Right renal cortex interstitium (tissue), 3 donors: Measurements from ENCODE around the gene PEX16. TPM values are rescaled to one million over a fixed set of nuclear protein-coding genes. Genes with fewer than 3 reads are reported as not detected.

Source experiments
- DNase-seq, 3 donors: peaks; one replicate each; pipeline ENCODE4 v3.0.0-alpha.2; 2013; ENCODE audit warnings: low read depth in 3 of 3, low spot score in 2 of 3
- polyA plus RNA-seq, 3 donors: library from polyadenylated mRNA; unstranded; fragments of 120-200 nt; gene quantifications; one replicate each; pipeline ENCODE4 v1.2.1, GENCODE V29; 2013; ENCODE audit not compliant: insufficient read length in 3 of 3

PEX16 gene
- polyA plus RNA-seq, 3 donors = 13.5 to 20.9 (median 16.1) TPM

DNA sequence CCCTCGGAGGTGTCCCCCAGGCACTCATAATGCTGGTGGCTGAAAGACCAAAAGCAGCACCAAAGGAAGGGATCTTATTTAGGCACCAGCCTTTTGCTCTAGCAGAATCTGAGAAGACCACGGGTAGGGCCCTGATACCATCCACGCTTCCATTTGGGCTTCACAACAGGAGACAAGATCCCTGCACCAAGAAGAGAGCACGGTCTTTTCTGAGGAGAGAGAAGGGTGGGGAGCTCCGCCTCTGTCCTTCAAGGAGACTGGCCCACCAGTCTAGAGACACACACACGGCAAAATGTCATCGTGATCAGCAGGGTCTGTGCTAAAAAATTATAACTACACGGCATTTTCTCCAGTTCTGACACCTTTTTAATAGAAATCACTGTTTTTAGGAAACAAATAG lies 14.5 kb upstream of the PEX16 start:
- no peak for DNase-seq

DNA sequence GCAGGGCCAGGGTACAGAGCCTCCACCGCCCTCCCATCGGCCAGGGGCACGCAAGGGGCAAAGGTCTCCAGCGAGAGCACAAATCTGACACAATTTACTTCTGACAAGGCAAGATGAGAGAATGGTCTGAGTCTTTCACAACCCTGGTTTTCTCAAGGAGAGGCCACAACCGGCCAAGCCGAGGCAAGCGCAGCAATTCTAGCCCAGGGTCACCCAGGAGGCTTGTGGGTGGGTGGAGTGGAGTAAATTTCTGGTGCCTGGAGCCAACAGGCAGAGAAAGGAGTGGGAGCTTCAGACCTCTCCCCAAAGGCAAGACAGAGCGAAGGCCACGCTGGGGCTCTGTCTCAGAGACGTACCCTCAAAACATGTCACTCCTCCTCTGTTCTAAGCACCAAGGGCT lies 14.1 kb upstream of the PEX16 start:
- DNase-seq = no peak

DNA sequence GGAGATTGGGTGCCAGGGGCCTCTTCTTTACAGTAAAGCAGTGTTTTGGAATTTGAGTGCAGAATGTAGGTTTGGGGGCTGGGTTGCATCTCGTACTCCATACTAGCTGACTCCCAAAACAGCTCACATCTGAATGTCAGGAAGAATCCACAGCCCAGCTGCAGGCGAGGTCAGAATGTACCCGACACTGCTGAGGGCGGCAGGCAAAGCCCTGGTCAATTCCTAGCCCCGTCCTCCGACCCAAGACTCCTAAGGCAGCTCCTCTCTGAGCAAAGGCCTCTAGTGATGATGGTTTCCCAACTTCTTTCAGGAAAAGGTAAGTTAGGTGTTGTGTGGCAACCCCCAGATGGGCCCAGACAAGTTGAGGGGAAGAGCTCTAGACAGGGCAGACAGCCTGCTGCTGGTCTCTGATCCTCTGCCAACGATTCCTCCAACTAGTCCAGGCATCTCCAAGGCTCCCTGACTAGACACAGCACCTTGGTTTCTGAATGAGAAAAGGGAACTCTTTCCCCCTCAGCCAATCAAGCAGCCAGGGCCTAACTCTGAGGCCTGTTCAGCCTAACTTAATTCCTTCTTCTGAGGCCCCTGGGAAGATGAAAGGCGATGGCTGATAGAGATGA lies 13.4 kb upstream of the PEX16 start:
- no peak for DNase-seq

DNA sequence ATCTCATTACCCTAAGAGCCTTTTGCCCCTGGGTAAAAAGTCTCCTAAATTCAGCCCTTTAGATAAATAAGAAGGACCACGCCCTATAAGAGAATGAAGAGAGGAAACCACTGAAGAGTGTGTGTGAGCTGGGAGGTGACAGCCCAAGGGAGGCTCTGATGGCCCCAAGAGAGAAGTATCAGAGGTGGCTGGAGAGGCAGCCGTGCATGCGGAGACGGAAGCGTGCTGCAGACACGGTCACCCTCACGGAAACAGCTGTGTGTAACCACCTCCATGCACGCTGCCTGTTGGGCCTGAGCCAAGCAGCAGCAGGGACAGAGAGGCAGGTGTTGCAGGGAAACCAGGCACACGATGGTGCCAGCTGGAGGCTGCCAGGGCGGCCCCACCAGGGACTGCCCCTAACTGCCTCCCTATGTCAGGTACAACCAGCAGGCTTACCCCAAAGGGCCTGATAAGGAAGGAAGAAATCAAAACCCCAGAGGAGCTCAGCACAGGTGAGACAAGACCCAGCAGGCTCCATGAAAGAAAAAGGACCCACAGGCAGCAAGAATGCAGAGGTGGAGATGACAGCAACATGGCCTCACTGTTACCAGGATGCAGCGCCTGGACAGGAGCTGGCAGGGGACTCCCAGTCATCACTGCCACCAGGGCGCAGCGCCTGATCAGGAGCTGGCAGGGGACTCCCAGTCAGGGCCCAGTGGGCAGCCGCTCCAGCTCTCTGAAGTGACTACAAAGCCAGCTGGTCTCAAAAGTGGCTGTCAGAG lies 12.5 kb upstream of the PEX16 start:
- no peak for DNase-seq

DNA sequence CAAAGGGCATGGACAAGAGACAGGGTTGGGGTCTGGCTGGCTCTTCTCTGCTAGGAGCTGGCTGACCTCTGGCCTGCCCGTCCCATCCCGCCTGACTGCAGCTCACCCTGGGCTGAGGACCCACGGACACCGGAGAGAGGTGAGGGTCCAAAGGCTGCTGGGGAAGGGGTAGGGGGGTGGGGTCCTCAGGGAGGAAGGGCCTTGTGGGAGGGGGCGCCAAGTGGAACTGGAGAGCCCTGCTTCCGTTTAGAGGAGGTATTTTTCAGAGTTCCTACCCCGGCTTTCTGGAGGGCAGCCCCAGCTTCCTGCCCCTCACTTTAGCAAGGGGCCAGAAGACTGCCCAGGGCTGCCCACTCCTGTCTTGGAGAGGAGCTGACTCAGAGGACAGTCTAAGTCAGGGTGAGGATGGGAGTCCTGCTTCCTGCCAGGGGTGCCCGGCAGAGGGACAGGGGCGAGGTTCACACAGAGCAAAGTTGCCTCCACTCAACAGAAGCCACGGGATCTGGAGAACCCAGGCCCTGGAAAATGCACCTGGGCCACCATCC lies 11.9 kb upstream of the PEX16 start:
- no peak for DNase-seq

DNA sequence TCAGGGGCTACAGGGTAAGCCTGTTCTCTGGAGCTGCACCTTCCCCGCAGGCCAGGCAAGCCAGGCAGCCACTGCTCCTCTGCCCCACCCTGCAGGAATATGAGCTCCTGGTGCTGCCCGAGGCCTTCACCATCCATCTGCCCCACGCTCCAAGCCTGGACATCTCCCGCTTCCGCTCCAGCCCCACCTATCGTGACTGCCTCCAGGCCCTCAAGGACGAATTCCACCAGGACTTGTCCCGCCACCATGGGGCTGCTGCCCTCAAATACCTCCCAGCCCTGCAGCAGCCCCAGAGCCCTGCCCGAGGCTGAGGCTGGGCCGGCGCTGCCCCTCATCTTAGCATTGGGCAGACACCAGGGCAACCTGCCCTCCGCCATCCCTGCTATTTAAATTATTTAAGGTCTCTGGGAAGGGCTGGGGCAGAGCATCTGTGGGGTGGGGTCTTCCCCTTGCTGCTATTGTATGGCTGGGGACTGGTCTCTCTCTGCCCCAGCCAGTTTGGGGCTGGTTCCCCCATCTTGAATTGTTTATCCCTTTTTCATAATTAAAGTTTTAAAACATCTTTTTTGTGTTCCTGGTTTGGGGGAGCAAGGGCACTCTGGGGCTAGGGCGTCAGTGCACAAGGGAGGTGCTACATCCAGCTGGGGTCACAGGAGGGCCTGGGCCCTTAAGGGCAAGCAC lies 11.0 kb upstream of the PEX16 start:
- no peak for DNase-seq

DNA sequence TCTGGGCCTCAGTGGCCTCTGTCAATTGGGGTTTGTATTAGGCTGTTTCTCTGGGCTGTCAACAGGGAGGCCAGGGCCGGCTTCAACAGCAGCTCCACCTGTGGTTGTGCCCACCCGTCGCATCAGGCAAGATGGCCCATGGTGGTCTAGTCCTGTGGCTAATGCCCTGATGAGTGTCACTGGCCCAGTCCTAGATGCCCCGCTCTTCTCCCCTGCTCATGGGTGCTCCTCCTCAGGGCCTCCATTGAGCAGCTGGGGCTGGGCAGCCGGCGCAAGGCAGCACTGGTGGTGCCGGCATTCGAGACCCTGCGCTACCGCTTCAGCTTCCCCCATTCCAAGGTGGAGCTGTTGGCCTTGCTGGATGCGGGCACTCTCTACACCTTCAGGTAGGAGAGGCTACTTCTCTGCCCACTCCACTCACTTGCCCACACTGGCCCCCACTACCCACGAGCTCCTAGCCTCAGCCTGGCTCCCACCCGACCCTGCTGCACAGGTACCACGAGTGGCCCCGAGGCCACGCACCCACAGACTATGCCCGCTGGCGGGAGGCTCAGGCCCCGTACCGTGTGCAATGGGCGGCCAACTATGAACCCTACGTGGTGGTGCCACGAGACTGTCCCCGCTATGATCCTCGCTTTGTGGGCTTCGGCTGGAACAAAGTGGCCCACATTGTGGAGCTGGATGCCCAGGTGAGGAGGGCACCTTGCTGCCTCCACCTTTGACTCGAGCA lies 10.2 kb upstream of the PEX16 start:
- DNase-seq = no peak

DNA sequence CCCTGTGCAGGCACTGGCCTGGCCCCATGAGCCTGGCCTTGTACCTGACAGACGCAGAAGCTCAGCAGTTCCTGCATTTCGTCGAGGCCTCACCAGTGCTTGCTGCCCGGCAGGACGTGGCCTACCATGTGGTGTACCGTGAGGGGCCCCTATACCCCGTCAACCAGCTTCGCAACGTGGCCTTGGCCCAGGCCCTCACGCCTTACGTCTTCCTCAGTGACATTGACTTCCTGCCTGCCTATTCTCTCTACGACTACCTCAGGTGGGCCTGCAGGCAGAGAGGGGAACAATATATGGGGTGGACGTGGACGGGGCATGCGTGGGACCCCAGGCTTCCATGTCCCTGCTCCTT lies 9.6 kb upstream of the PEX16 start:
- no peak for DNase-seq

DNA sequence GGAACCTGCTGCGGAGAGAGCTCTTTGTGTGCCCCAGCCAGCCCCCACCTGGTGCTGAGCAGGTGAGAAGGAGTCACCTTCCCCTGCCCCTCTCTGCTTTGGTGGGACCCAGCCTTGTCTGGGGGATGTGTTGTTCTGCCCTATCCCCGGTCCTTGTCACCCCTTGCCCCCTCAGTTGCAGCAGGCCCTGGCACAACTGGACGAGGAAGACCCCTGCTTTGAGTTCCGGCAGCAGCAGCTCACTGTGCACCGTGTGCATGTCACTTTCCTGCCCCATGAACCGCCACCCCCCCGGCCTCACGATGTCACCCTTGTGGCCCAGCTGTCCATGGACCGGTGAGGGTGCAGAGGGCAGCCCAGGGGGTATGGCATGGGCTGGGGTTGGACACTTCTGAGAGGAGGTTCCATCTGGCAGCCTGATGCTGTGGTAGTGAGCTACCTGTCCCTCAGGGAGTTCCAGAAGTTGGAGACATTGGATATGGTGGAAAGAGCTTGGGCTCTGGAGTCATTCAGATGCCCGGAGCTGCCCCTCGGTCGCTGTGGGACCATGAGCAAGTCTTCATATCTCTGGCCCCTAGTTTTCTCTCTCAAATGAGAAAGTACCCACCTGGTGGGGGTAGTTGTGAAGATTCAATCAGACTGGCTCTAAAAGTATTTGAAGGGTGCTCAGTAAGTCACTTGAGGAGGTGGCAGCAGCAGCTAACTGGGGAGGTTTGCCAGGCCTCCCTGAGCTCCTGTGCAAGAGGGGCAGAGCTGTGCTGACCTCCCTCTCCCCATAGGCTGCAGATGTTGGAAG lies 9.1 kb upstream of the PEX16 start:
- DNase-seq = no peak

DNA sequence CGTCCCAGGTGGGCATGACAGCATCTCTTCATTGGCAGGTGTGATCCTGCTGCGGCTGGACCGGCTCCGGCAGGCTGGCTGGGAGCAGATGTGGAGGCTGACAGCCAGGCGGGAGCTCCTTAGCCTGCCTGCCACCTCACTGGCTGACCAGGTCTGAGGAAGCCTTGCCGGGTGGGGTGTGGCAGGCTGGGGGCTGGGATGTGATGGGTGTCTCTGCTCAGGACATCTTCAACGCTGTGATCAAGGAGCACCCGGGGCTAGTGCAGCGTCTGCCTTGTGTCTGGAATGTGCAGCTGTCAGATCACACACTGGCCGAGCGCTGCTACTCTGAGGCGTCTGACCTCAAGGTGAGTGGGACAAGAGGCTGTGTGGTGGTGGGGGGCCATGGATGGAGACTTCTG lies 8.3 kb upstream of the PEX16 start:
- DNase-seq = no peak

DNA sequence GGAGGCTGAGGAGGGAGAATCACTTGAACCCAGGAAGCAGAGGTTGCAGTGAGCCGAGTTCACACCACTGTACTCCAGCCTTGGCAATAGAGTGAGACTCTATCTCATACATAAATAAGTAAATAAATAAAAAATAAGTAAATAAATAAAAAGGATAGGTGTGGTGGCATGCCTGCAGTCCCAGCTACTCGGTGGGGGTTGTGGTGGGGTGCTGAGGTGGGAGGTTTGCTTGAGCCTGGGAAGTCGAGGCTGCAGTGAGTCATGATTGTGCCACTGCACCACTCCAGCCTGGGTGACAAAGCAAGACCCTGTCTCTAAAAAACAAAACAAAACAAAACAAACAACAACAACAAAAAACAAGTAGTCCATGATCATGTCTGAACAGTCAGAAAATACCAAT lies 7.9 kb upstream of the PEX16 start:
- DNase-seq = no peak

DNA sequence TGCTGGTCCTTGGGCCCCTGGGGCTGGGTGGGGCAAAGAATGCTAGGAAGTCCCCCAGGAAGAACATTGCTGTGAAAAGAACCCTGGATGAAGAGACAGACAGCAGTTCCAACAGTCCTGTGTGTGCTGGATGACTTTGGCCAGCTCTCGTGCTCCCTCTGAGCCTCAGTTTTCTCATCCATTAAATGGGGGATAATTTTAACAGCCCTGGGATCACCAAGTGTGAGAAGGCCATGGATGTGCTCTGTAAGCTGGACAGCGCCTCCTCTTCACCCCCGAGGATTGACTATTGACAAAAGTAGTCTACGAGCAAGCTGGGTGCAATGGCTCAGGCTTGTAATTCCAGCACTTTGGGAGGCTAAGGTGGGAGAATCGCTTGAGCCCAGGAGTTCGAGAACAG lies 7.2 kb upstream of the PEX16 start:
- DNase-seq = no peak

DNA sequence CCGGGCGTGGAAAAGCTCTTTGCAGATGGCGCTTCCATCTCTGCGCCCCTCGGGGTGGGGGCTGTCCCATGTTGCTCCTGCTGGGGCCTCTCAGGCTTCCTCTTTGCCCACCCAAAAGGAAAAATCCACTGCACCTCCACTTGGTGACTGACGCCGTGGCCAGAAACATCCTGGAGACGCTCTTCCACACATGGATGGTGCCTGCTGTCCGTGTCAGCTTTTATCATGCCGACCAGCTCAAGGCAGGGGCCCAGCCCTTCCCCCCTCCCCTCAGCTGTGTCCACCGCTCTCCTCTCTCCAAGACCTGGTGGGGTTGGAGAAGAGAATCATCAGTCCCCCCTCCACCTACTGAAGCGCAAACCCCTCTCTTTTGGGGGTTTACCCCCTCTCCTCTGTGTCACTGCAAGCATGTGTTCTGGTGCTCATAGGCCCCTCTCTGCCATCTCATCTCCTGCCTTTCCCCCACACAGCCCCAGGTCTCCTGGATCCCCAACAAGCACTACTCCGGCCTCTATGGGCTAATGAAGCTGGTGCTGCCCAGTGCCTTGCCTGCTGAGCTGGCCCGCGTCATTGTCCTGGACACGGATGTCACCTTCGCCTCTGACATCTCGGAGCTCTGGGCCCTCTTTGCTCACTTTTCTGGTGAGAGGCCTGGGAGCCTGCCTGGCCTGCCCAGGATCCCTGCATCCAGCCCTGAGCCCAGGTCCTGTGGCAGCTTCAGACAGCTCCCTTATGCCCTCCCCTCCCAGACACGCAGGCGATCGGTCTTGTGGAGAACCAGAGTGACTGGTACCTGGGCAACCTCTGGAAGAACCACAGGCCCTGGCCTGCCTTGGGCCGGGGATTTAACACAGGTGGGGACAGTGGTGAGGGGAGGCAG lies 6.6 kb upstream of the PEX16 start:
- no peak for DNase-seq

DNA sequence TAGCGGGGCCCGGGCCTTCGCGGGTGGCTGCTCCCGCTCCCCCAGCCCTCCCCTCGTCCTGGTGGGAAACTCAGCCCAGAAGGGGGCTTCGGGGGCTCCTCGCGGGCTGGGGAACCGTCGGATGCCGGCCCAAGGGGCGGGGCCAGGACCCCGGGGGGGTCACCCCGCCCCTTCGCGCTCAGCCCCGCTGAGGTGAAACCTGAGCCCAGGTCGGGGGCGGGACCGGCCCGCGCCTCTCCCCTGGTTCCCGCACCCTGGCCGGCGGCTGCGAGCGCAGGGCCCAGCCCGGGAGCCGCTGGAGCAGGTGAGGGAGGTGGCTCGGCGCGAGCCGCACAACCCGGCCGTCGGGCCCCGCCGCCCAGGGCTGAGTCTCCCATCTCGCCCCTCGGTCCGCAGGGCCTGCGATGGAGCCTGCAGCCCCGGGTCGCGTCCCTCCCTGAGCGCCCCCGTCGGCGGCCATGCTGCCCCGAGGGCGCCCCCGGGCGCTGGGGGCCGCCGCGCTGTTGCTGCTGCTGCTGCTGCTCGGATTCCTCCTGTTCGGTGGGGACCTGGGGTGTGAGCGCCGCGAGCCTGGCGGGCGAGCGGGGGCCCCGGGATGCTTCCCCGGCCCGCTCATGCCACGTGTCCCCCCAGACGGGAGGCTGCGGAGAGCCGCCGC lies 4.9 kb upstream of the PEX16 start, which contains the start of gene LARGE2:
Gene LARGE2, plus strand, starts transcription at position 232 of the 658 bp plus-strand sequence. Its CDS starts 227 bp downstream, at position 459.
- DNase-seq = no peak

DNA sequence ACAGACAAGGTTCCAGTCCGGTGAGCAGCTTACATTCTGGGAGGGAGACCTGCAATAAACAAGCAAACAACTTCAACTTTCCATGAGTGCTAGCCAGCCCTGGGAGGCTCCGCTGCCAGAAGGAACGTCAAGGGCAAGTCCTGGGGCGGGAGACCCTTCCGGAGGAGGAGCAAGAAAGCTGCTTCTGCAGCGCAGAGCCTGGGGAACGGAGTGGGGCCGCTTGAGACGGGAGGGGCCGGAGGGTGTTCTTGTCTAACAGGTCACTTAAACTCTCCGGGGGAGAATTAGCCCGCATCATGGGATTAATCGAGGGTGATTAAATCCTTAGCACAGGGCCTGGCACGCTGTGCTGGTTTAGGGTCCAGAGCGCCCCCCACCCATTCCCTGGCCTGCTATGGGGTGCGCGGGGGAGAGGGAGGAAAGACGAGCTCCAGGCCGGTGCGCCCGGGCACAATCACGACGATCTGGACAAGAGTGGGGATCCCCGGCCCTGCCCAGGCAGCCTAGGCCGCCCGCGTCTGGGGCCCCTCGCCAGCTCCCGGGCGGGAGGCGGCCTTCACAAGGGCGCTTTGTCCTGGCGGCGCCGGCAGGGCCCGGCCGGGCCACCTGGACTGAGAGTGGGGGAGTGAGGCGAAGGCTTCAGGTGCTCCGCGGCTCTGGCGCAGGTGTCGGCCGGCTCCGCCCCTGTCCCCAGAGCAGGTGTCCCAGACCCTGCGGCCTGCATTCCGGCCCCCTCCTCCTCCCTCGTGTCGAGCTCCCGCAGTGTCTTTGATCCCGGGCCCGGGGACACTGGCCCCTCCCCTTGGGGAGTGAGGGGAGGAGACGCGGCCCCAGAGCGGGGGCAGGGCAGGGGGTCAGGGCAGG lies 4.1 kb upstream of the PEX16 start:
- DNase-seq = no peak

DNA sequence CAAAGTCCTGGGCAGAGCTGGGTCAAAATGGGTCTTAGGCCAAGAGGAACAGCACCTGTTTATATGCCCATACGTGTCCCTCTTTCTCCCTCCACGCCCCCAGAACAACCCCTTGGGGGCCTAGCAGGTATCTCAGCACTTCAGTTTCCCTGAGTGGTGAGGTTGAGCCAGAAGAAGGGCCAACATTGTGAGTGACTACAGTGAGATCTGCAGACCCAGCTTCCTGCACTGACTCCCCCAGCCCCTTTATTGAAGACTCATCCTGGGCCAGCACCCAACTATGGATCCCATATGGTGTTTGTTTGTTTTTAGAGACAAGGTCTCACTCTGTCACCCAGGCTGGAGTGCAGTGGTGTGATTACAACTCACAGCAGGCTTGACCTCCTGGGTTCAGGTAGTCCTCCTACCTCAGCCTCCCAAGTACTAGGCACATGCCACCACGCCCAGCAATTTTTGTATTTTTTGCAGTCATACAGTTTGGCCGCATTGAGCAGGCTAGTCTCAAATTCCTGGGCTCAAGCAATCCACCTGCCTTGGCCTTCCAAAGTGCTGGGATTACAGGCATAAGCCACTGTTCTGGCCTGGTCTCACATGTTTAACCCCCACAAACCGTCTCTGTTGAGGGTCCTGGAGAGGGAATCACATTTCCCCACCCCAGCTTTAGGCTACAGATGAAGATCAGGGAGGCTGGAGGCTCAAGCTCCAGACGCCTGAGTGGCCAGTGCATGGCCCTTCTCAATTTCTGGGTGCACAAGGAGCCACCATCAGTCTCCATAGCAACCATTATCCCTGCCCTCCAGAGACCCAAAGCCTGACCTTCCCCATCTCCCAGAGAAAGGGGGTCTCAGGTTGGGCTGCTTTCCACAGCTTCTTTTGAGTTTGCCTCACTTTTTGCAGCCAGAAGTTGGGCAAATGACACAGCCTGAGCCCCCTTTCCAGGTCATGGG lies 3.1 kb upstream of the PEX16 start:
- DNase-seq = no peak
